CD14-positive monocyte (primary cell): ENCODE data around the gene FAM131A. TPM values are rescaled to one million over a fixed set of nuclear protein-coding genes. Genes with fewer than 3 reads are reported as not detected.

Source experiments
- DNase-seq, 3 donors: peaks; one replicate each; pipeline ENCODE4 v3.0.0-alpha.2; 2011 to 2022
- H2AFZ ChIP-seq: 2 replicates; pipeline ENCODE4 v1.6.0; 2012; ENCODE audit warnings: mild to moderate bottlenecking, low read depth, low read length, inconsistent platforms; ENCODE audit not compliant: insufficient read depth, poor library complexity, severe bottlenecking
- H3K27ac ChIP-seq, 2 donors: 1 replicate in 1 of 2; 2 replicates in 1 of 2; pipeline ENCODE4 v1.5.1; 2012 to 2013; ENCODE audit warnings: low read length in 2 of 2, control low read depth in 1 of 2, inconsistent platforms in 1 of 2, low read depth in 1 of 2, mild to moderate bottlenecking in 1 of 2
- H3K27me3 ChIP-seq, 2 donors: one replicate each; pipeline versions ENCODE4 v1.6.0 to v1.6.1; 2011 to 2013; ENCODE audit warnings: low read length in 2 of 2; ENCODE audit not compliant: control insufficient read depth in 2 of 2, insufficient read depth in 2 of 2
- H3K36me3 ChIP-seq, 2 donors: replicated peaks in 1 of 2; 1 replicate in 1 of 2; 2 replicates in 1 of 2; pipeline versions ENCODE4 v1.5.1 to v1.6.1; 2012 to 2013; ENCODE audit warnings: low read length in 2 of 2, control low read depth in 1 of 2, inconsistent platforms in 1 of 2, mild to moderate bottlenecking in 1 of 2; ENCODE audit not compliant: insufficient read depth in 2 of 2, control insufficient read depth in 1 of 2
- H3K4me1 ChIP-seq, 2 donors: 1 replicate in 1 of 2; 2 replicates in 1 of 2; pipeline versions ENCODE4 v1.5.1 to v1.6.1; 2012 to 2013; ENCODE audit warnings: low read length in 2 of 2, control low read depth in 1 of 2, inconsistent platforms in 1 of 2, mild to moderate bottlenecking in 1 of 2, moderate library complexity in 1 of 2; ENCODE audit not compliant: insufficient read depth in 2 of 2, control insufficient read depth in 1 of 2
- H3K4me2 ChIP-seq: replicated peaks from 2 replicates; pipeline ENCODE3; 2012; ENCODE audit warnings: low read length, moderate library complexity, mild to moderate bottlenecking; ENCODE audit not compliant: poor library complexity, severe bottlenecking; ENCODE audit errors: extremely low read depth
- H3K4me3 ChIP-seq, 3 experiments: fragments of 200-600 bp in 1 of 3; sonication (generic) in 1 of 3; replicated peaks in 1 of 3; 1 replicate in 2 of 3; 2 replicates in 1 of 3; pipeline ENCODE4 v1.5.1; 2011 to 2013; ENCODE audit warnings: low read length in 3 of 3, mild to moderate bottlenecking in 3 of 3, control low read depth in 2 of 3, low read depth in 2 of 3, inconsistent platforms in 1 of 3, moderate library complexity in 1 of 3
- H3K79me2 ChIP-seq: 2 replicates; pipeline ENCODE4 v1.6.0; 2012; ENCODE audit warnings: mild to moderate bottlenecking, control low read depth, inconsistent platforms, low read length, moderate library complexity; ENCODE audit not compliant: insufficient read depth
- H3K9ac ChIP-seq: 2 replicates; pipeline ENCODE4 v1.6.0; 2017; ENCODE audit warnings: low read length, mild to moderate bottlenecking; ENCODE audit not compliant: insufficient read depth, poor library complexity, severe bottlenecking
- H3K9me3 ChIP-seq, 2 donors: replicated peaks in 1 of 2; 1 replicate in 1 of 2; 2 replicates in 1 of 2; pipeline versions ENCODE4 v1.5.1 to v1.6.1; 2012 to 2013; ENCODE audit warnings: low read length in 2 of 2, control low read depth in 1 of 2; ENCODE audit not compliant: control insufficient read depth in 1 of 2, insufficient read depth in 1 of 2
- H4K20me1 ChIP-seq: 2 replicates; pipeline ENCODE4 v1.6.0; 2012; ENCODE audit warnings: mild to moderate bottlenecking, low read length, control low read depth, moderate library complexity; ENCODE audit not compliant: insufficient read depth
- H3K27ac Mint-ChIP-seq, 7 donors: one replicate each; pipeline ENCODE4 v1.8.0; 2020; ENCODE audit warnings: mild to moderate bottlenecking in 7 of 7, mixed read lengths in 7 of 7, moderate library complexity in 6 of 7, inconsistent platforms in 2 of 7
- H3K27me3 Mint-ChIP-seq, 3 donors: one replicate each; pipeline ENCODE4 v1.8.0; 2021 to 2022; ENCODE audit warnings: low read depth in 3 of 3, mild to moderate bottlenecking in 3 of 3, mixed read lengths in 3 of 3, moderate library complexity in 3 of 3, inconsistent platforms in 1 of 3
- H3K36me3 Mint-ChIP-seq, 2 donors: one replicate each; pipeline ENCODE4 v1.8.0; 2020; ENCODE audit warnings: mixed read lengths in 2 of 2, inconsistent platforms in 1 of 2, mild to moderate bottlenecking in 1 of 2
- H3K4me1 Mint-ChIP-seq: one replicate; pipeline ENCODE4 v1.8.0; 2020; ENCODE audit warnings: mild to moderate bottlenecking, mixed read lengths
- H3K4me3 Mint-ChIP-seq, 2 donors: one replicate each; pipeline ENCODE4 v1.8.0; 2020; ENCODE audit warnings: mild to moderate bottlenecking in 2 of 2, mixed read lengths in 2 of 2, moderate library complexity in 1 of 2
- H3K9me3 Mint-ChIP-seq, 7 donors: one replicate each; pipeline ENCODE4 v1.8.0; 2020 to 2022; ENCODE audit warnings: mixed read lengths in 7 of 7, mild to moderate bottlenecking in 6 of 7, moderate library complexity in 6 of 7, inconsistent platforms in 2 of 7
- WGBS: methylation state at CpG from one replicate; pipeline ENCODE4 v1.1.5; 2013; ENCODE audit warnings: missing lambda C conversion rate; ENCODE audit not compliant: insufficient coverage; 5-methylcytosine and 5-hydroxymethylcytosine counted together
- intact Hi-C, 2 donors: fragments of 100-400 bp; cut with micrococcal nuclease; formaldehyde crosslinking; loops; one replicate each; pipeline versions ENCODE4 v1.15.0 to v1.15.1; 2023
- polyA plus RNA-seq, 3 donors: library from polyadenylated mRNA; depleted of rRNA in 1 of 3; unstranded in 2 of 3; stranded (reverse) in 1 of 3; fragments of 300-500 nt in 2 of 3; fragments of >200 nt in 1 of 3; fragmentation: Illumina TruSeq in 2 of 3; gene quantifications; 1 replicate in 2 of 3; 2 replicates in 1 of 3; pipeline ENCODE4 v1.2.3, GENCODE V29; 2012 to 2021
- TF ChIP-seq, protein P1 (sequence below): fragments of 200-600 bp; IDR thresholded peaks from one replicate; pipeline ENCODE4 v1.8.0; 2022; ENCODE audit warnings: antibody characterized with exemption, mild to moderate bottlenecking

Gene FAM131A
- polyA plus RNA-seq, 3 donors, result 5.8 to 30.6 (median 7.7) TPM

DNA sequence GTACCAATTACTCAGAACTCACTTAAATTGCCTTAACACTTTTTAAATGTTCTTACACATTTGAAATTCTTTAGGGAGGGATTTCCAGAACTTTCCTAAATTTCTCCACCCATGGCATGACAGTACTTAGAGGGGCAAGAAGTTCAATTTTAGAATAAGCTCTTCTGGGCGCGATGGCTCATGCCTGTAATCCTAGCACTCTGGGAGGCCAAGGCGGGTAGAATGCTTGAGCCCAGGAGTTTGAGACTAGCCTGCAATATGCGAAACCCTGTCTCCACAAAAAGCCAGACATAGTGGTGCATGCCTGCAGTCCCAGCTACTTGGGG lies 10.6 kb downstream of the FAM131A start:
- WGBS, result 86% methylated on average over 1 of the region's 4 CpGs
- no peak overlapping the region for H3K4me3 Mint-ChIP-seq
- peaks cover 25 to 37% of the 10 kb centered on the region in 2 donors for H3K36me3 Mint-ChIP-seq
- no peak overlapping the region for H3K9ac ChIP-seq
- no peak overlapping the region for H3K4me2 ChIP-seq
- no peaks in the 10 kb centered on the region for H3K79me2 ChIP-seq
- H3K4me3 ChIP-seq, result no peak overlapping the region
- H3K27ac Mint-ChIP-seq, result no peak overlapping the region
- H3K27ac ChIP-seq, result no peak overlapping the region
- no peaks in the 10 kb centered on the region for H4K20me1 ChIP-seq
- TF ChIP-seq, protein P1, sequence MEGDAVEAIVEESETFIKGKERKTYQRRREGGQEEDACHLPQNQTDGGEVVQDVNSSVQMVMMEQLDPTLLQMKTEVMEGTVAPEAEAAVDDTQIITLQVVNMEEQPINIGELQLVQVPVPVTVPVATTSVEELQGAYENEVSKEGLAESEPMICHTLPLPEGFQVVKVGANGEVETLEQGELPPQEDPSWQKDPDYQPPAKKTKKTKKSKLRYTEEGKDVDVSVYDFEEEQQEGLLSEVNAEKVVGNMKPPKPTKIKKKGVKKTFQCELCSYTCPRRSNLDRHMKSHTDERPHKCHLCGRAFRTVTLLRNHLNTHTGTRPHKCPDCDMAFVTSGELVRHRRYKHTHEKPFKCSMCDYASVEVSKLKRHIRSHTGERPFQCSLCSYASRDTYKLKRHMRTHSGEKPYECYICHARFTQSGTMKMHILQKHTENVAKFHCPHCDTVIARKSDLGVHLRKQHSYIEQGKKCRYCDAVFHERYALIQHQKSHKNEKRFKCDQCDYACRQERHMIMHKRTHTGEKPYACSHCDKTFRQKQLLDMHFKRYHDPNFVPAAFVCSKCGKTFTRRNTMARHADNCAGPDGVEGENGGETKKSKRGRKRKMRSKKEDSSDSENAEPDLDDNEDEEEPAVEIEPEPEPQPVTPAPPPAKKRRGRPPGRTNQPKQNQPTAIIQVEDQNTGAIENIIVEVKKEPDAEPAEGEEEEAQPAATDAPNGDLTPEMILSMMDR, result no peak
- no peak for DNase-seq
- no peaks in the 10 kb centered on the region for H3K4me1 ChIP-seq
- H3K9me3 ChIP-seq, result no peaks in the 10 kb centered on the region
- H2AFZ ChIP-seq, result no peak overlapping the region
- H3K27me3 Mint-ChIP-seq, result peaks cover 0 to 3% (median 1%) of the 10 kb centered on the region in 3 donors
- peaks cover 0 to 1% (median 0%) of the 10 kb centered on the region in 7 donors for H3K9me3 Mint-ChIP-seq
- intact Hi-C loops, result no loop called here
- peaks cover 6% of the 10 kb centered on the region for H3K4me1 Mint-ChIP-seq
- H3K27me3 ChIP-seq, result no peaks in the 10 kb centered on the region
- peaks cover 15 to 25% of the 10 kb centered on the region in 2 donors for H3K36me3 ChIP-seq

DNA sequence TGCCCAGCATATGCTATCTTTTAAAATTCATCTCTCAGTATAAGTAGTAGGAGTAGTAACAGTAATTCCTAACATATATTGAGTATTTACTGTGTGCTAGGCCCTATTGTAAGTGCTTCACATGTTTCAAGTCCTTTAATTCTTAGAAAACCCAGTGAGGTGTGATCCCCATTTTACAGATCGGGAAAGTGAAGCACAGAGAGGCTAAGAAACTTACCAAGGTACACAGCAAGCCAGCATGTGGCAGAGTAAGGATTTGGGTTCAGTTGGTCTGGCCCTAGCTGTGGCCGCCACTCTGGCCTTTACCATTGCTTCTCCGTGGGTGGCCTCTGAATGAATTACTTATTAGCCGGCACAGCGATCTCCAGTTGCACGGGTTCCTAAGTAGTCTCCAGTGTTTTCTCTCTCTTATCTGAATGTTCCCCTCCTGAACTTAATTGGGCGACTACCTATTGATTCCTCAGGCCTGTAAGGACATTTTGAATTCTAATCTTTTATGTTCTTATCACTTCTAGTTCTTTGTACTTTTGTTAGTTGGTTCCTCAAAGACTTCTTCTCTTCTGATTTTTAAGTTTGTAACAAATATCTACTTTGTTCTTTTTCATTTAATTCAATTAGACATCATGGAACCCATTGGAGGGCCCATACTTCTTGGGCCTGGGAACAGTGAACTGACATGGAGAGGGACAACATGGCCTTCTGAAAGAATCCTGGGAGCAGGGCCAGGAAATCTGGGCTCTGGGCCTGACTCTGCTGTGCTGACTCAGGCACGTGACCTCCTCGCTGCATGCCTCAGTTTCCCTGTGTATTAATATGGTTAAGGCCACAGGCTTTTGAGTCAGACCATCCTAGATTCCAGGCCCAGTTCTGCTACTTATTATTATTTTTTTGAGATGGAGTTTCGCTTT lies 12.4 kb downstream of the FAM131A start:
- H3K9ac ChIP-seq, result no peak overlapping the region
- Mint-ChIP-seq H3K27me3 (peaks cover 0 to 3% (median 1%) of the 10 kb centered on the region in 3 donors), H3K36me3 (peaks cover 12 to 19% of the 10 kb centered on the region in 2 donors), H3K4me3 (no peak overlapping the region), H3K4me1 (peaks cover 6% of the 10 kb centered on the region), H3K27ac (no peak overlapping the region), H3K9me3 (no peaks in the 10 kb centered on the region)
- no peaks in the 10 kb centered on the region for H4K20me1 ChIP-seq
- WGBS, result 100% methylated on average over 5 of the region's 10 CpGs
- peaks cover 2 to 9% of the 10 kb centered on the region in 2 donors for H3K36me3 ChIP-seq
- H3K27me3 ChIP-seq, result no peaks in the 10 kb centered on the region
- H3K4me2 ChIP-seq, result no peak overlapping the region
- no peaks in the 10 kb centered on the region for H3K4me1 ChIP-seq
- intact Hi-C loops, result no loop called here
- TF ChIP-seq, protein P1, result no peak
- H3K4me3 ChIP-seq, result no peak overlapping the region
- no peaks in the 10 kb centered on the region for H3K79me2 ChIP-seq
- no peaks in the 10 kb centered on the region for H3K9me3 ChIP-seq
- H3K27ac ChIP-seq, result no peak overlapping the region
- no peak overlapping the region for H2AFZ ChIP-seq
- DNase-seq, result no peak
